Fibroblast of skin of left biceps (primary cell): Measurements from ENCODE around the gene MAML2.

ENCODE experiments used
- DNase-seq, 2 experiments: peaks; one replicate each; pipeline ENCODE4 v3.0.0-alpha.2; 2013; ENCODE audit warnings: low read depth in 2 of 2

Gene MAML2

DNA sequence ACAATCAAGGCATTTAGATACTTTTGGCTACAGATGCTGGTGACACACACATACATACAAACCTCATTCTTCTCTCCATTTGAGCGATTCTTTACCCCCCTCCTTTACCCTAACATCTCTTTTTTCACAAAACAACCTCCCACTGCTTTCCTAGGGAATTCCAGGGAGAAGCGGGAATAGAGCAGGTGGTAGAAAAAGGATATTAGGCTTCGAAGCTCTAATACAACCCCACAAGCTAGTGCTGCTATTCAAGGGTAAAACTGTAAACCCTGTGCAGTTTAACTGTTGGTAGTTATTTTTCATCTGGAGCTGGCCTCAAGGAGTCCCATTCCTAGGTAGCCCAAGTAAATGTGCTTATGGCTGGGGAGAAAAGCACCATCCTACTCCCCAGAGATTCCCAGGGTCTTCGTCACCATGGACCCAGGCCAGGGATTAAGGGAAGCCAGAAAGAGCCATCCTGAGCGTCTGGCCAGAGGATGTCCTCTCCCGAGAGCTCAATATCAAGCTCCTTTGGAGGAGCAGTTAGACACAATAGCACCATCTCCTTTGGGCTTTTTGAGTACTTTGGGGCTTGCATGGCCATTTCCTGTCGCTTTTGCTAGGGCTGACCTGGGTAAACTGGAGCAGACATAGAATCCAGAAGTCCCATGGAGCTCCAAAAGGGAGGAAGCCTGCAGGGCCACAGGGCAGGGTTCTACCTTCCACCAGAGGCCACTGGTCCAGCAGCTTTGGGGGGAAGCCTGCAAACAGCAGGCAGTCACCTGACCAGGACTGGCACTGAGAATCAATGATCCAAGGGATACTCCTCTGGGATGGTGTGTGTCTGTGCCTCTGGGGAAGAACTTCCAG is 3.1 kb downstream of the MAML2 start:
- no peak for DNase-seq

DNA sequence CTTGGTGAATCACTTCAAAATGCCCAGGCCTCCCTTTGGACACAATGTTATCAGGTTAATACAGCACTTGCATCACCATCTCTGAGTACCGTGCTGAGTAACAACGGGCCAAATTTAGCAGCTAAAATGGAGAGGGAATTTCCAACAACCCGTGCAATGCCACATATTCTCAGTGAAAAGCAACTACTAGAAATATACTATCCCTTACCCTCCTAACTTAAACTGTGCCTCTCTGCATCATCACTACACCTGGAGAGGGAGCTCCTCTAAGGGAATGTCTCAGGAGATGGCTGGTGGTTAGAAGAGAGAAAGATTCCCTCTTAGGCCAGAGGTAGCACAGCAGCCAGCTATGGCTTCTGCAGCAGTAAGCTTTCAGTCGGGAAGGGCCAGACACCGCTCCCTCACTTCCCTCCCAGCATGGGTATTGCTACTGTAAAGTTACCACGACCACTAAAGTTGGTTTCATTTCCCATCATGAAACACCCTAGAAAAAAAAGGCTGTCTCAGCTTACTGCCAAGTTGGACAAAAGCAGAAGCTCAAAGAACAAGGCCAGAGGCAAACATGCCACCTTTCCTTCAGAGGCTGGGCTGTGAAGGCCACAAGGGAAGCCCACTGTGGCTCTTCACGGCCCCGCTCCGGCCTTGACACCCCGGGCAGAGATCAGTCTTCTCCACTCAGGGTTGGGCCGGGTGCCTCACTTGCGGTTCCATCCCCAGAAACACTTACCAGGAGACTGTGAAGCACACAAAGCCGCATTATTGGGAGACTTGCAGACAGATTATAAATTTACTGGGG is 3.9 kb downstream of the MAML2 start:
- no peak for DNase-seq

- no peak for DNase-seq
Measured at GRCh38 chr11:96337541-96338431, 5.2 kb downstream of the MAML2 start.

DNA sequence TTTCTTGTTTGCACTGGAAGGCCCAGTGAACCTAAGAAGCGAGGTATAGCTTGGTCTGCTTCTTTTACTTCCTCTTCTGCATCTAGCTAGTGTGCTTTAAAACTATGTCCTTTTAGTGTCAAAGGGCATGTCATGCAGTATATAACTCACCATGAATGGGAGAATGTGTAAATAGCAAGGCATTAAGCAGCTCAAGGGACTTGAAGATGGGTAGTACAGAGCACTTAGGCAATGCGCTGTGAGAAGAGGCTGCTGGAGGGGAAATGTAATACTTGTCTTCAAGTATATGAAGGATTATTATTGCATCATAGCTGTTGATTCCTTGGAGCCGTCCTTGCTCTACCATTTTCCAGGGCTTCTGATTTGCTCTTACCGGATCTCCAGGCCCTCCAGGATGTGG is 7.6 kb downstream of the MAML2 start:
- no peak for DNase-seq

GRCh38 chr11:96334219-96334618 is 8.8 kb downstream of the MAML2 start:
- no peak for DNase-seq

DNA sequence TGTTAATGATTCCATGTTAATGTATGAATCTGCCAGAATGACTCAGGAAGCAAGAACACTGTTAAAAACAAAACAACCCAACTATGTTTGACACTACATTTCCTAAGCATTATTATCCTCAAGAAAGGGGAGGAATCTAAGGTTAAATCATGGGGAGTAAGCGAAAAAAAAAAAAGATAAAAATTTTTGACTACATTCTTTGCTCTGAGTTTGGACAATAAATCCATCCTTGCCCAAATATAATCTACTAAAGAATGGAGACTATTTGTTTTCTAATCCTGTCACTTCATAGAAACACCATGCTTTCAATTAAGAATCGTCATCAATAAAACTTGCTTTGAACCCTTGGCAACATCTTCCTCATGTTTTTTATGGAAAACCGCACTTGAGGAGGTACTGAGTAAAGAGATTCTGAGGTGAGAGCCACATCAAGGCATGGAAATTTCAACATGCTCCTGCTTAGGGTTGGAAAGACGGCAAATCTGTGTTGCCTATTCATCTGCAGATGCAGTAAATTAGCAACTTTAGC is 9.7 kb downstream of the MAML2 start:
- DNase-seq, result peak; percentile 80 to 86

- no peak for DNase-seq
Measured at GRCh38 chr11:96332126-96332771, 10.7 kb downstream of the MAML2 start.

GRCh38 chr11:96331699-96332116 is 11.3 kb downstream of the MAML2 start:
- no peak for DNase-seq

DNA sequence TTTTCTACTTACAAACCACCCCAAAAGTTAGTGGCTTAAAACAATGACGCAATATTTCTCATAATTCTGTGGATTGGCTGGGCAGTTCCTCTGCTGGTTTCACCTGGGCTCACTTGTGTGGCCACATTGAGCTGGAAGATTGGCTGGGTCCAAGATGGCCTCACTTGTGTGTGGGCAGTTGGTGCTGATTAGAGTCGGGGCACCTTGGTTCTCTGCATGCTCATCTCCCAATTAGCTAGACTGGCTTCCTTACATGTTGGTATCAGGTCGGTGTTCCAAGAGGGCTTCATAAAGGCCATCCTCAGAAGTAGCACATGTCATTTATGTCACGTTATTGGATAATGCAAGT is 12.5 kb downstream of the MAML2 start:
- no peak for DNase-seq

GRCh38 chr11:96329855-96330510 is 13.0 kb downstream of the MAML2 start:
- no peak for DNase-seq

DNA sequence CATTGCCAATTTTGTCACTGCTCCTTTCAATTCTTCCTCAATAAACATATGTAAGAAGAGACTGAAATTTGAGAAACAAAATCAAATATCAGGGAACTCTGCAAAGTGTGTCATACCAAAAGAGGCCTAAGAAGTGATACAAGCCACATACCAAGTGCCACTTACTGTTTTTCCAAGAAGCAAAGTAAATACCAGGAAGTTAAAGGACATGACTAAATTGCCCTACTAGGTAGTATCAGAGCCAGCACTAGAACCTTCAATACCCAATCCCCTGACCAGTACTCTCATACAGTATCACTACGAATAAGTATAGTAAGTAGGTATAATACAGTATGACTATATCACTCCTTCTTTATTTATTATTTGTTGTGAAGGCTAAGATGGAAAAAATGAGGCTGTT is 13.6 kb downstream of the MAML2 start:
- DNase-seq, result no peak

GRCh38 chr11:96328395-96329010 is 14.5 kb downstream of the MAML2 start:
- no peak for DNase-seq

- DNase-seq, result no peak
Measured at GRCh38 chr11:96326959-96327358, 16.0 kb downstream of the MAML2 start.

DNA sequence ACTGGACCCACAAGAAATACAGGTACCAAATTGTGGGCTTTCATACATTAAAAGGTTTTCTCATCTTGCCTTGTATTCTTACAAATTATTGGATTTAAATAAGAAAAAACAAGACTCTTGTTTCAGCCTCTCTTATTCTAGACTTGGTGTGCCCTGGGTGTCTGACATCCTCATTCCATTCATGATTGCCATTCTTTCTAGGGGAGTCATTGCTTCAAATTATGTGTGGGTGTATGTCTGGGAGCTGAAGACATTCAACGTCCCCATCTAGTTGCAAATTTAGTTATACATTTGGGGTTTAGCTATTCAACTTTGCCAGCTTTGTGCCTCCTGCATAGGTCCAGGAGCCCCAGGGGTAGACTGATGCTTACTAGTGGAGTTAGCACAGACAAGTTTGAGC is 18.1 kb downstream of the MAML2 start:
- DNase-seq, result no peak

DNA sequence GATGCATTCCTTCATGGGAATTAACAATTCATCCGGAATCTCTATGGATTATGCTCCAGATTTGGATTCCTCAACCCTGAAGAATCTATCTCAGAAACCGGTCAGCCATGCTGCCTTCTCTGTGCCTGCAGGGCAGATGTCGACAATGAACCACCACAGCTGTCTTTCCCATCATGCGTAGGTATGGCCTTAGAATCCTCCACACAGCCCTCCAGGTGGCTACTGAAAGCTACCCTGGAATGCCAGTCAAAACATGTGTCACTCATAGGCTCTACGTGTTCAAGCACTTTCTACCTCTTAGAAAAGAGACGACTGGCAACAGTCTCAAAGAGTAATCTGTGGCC is 19.4 kb downstream of the MAML2 start:
- DNase-seq, result no peak

GRCh38 chr11:96322775-96323641 is 20.0 kb downstream of the MAML2 start:
- DNase-seq, result no peak

DNA sequence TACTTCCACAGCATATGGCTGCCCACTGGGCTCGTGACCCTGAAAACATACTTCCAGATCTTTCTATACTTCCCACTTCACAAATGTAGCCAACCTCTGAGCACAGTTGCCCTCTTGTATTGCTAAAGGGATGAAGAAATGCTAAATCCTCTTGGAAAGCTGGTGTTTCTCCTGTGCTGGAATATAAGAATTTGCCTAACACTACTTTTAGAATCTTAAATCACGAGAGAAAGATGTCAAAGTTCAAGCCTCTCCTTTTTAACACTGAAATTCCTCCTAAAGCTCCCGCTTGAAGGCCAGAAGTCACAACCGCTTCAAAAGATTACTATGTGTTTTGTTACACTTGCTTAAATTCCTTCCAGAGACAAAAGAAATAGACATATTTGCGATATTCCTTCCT is 21.9 kb downstream of the MAML2 start:
- DNase-seq, result no peak

GRCh38 chr11:96319898-96320656 is 22.9 kb downstream of the MAML2 start:
- DNase-seq, result no peak

DNA sequence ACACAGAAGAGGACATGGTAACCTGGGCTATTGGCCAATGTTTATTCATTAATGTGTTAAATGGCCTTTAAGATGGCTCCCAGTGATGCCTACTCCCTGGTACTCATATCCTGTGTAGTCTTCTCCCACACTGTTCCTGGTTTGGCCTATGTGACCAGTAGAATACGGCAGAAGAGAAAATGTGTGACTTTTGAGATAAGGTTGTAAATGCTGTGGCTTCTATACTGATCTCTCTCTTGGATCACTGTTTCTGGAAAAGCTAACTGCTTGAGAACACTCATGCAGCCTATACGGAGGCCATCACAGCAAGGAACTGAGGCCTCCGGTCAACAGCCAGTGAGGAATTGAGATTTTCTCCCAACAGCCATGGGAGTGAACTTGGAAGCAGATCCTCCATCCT is 24.1 kb downstream of the MAML2 start:
- no peak for DNase-seq
